ENCODE data around the gene GFOD2. TPM values are rescaled to one million over a fixed set of nuclear protein-coding genes. Genes with fewer than 3 reads are reported as not detected.
A peak's percentile ranks its signal among the peaks of the same experiment; 100 is the strongest.

Gene GFOD2
- total and polyA plus RNA-seq, 12 donors, result 6.0 to 10.9 (median 8.2) TPM

DNA sequence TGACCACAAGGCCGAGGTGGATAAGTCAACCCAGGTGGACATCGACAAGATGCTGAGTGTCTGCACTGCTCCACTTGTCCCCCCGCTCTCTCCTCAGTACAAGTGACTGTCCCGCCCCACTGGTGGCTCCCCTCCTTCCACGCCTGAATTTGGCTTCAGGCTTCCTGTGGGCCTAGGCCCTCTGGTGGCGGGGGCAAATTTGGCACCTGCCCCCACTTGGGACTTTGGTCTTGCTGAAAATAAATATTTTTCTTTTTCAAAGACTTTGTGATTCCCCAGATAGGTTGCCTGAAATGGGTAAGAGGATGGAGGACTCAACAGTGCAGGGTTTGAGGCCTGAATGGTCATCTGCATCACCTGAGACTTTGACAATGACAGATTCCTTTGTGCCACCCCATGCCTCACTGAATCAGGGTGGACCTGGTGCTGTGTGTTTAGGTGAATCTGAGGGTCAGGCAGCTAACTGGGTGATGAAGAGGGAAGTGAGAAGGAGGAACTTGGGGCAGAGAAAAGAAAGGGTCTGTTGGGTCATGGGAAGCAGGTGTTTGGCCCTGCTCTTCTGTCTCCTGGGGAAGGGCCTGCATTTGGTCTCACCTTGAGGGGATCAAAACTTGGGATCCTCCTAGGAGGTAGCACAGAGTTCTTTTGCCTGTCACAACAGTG is 50.5 kb downstream of the GFOD2 start:
- Histone ChIP-seq H3K27me3 (no peaks in the 10 kb centered on the region), H3K27ac (peak overlapping the region in 5 of 10 donors; percentile 92 to 98 (median 95)), H3K4me3 (no peak overlapping the region), H3K36me3 (peaks cover 0 to 14% (median 0%) of the 10 kb centered on the region in 9 donors), H3K9me3 (no peaks in the 10 kb centered on the region), H3K4me1 (peaks cover 13 to 53% (median 38%) of the 10 kb centered on the region in 9 donors)
- TF ChIP-seq CTCF (IDR thresholded peaks at IDR 0.05), result no peak
- DNase-seq, result peak in 1 of 2 donors; percentile 15
- no peak for ATAC-seq
- 86% methylated on average over 6 of the region's 6 CpGs for WGBS, 2 donors
- intact Hi-C loops (cut with DNase I), result loop anchor here in 7 of 10 donors (1.0 to 10.0 kb wide), 6 partner anchors 106 to 174 kb away; partner anchors contain the start of genes CTCF (in 2 of the 7), RANBP10 (in 1 of the 7) and TSNAXIP1 (in 1 of the 7)

GRCh38 chr16:67667817-67668494 is 51.2 kb downstream of the GFOD2 start:
- H3K9me3 ChIP-seq, result no peaks in the 10 kb centered on the region
- peak; percentile 67 to 93 (median 84) for TF ChIP-seq CTCF (IDR thresholded peaks at IDR 0.05)
- H3K36me3 ChIP-seq, result peaks cover 0 to 20% (median 0%) of the 10 kb centered on the region in 9 donors
- WGBS, 2 donors, result 25 to 28% methylated on average over 18 of the region's 18 CpGs
- H3K4me1 ChIP-seq, result peaks cover 10 to 46% (median 32%) of the 10 kb centered on the region in 9 donors
- H3K27me3 ChIP-seq, result no peaks in the 10 kb centered on the region
- intact Hi-C loops (cut with DNase I), result loop anchor here in 8 of 10 donors (1.0 to 10.0 kb wide), 7 partner anchors 105 to 173 kb away; partner anchors contain the start of genes CTCF (in 3 of the 8), RANBP10 (in 1 of the 8) and TSNAXIP1 (in 1 of the 8)
- ATAC-seq (peak; percentile 83 to 91 (median 88)), DNase-seq (peak; percentile 82 to 86)
- H3K27ac ChIP-seq, result peak overlapping the region; percentile 81 to 98 (median 94)
- peak overlapping the region in 9 of 10 donors; percentile 58 to 92 (median 87) for H3K4me3 ChIP-seq

GRCh38 chr16:67667453-67667816 is 51.7 kb downstream of the GFOD2 start:
- WGBS, 2 donors, result 43 to 45% methylated on average over 10 of the region's 10 CpGs
- ATAC-seq (peak in 2 of 8 donors; percentile 3 to 6), DNase-seq (no peak)
- Histone ChIP-seq H3K27ac (peak overlapping the region; percentile 81 to 98 (median 94)), H3K4me1 (peaks cover 8 to 41% (median 28%) of the 10 kb centered on the region in 9 donors), H3K4me3 (peak overlapping the region; percentile 58 to 92 (median 87)), H3K27me3 (no peaks in the 10 kb centered on the region), H3K36me3 (peaks cover 0 to 25% (median 0%) of the 10 kb centered on the region in 9 donors), H3K9me3 (no peaks in the 10 kb centered on the region)
- intact Hi-C loops (cut with DNase I), result loop anchor here in 5 of 10 donors (1.0 to 10.0 kb wide), 6 partner anchors 105 to 173 kb away; partner anchors contain the start of genes CTCF (in 3 of the 5), RANBP10 (in 1 of the 5) and TSNAXIP1 (in 1 of the 5)
- no peak for TF ChIP-seq CTCF (IDR thresholded peaks at IDR 0.05)

Measured in heart right ventricle (tissue), 16 donors.